Measurements from ENCODE around the gene KLHL28. TPM values are rescaled to one million over a fixed set of nuclear protein-coding genes. Genes with fewer than 3 reads are reported as not detected.

The KLHL28 gene
- total RNA-seq, 1 experiment from 2014 or later, result 4.7 TPM

DNA sequence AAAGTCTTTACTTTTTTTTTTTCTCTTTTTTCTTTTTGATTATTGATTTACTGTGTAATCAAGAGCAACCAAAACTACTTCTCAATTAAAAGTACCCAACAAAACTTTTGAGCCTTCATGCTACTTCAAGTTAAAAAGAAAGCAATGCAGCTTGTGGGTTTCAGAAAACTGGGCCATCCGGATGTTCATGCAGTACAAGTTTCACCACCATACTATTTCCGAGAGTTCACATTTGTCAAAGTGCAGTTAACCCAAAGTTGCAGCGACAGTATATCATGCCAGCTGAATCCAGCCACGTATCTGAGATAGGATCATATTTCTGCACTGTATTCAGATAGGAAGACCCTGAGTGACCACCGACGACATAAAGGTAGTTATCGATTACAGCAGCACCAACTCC, 33.0 kb downstream of the KLHL28 start:
- POLR2A ChIA-PET, result no interaction called here
- CTCF ChIA-PET, result no interaction called here
- H3K4me3 Mint-ChIP-seq (ENCODE audit: unreplicated experiment), result no peak overlapping the region
- Histone ChIP-seq H3K4me1 (no peaks in the 10 kb centered on the region), H3K9me3 (no peaks in the 10 kb centered on the region), H3K27me3 (replicated peaks; ENCODE audit: control insufficient read depth, insufficient read depth, low read length) (no peaks in the 10 kb centered on the region), H3K4me3 (ENCODE audit: low read depth, low read length) (no peak overlapping the region), H3K36me3 (ENCODE audit: control insufficient read depth, insufficient read depth, low read length) (no peaks in the 10 kb centered on the region)
- no peaks in the 10 kb centered on the region for H3K27me3 Mint-ChIP-seq (ENCODE audit: insufficient read depth, unreplicated experiment)
- no TSS peak for BruUV-seq (replicated peaks)
- H3K27ac Mint-ChIP-seq (ENCODE audit: unreplicated experiment), result no peak overlapping the region
- TF ChIP-seq, protein P1, sequence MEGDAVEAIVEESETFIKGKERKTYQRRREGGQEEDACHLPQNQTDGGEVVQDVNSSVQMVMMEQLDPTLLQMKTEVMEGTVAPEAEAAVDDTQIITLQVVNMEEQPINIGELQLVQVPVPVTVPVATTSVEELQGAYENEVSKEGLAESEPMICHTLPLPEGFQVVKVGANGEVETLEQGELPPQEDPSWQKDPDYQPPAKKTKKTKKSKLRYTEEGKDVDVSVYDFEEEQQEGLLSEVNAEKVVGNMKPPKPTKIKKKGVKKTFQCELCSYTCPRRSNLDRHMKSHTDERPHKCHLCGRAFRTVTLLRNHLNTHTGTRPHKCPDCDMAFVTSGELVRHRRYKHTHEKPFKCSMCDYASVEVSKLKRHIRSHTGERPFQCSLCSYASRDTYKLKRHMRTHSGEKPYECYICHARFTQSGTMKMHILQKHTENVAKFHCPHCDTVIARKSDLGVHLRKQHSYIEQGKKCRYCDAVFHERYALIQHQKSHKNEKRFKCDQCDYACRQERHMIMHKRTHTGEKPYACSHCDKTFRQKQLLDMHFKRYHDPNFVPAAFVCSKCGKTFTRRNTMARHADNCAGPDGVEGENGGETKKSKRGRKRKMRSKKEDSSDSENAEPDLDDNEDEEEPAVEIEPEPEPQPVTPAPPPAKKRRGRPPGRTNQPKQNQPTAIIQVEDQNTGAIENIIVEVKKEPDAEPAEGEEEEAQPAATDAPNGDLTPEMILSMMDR (IDR thresholded peaks at IDR 0.05; ENCODE audit: insufficient read depth in 1 of 2, low read depth in 1 of 2, low read length in 1 of 2, severe bottlenecking in 1 of 2, unreplicated experiment in 1 of 2), result no peak
- no peaks in the 10 kb centered on the region for H3K36me3 Mint-ChIP-seq (ENCODE audit: insufficient read depth, unreplicated experiment)
- H3K9me3 Mint-ChIP-seq (ENCODE audit: unreplicated experiment), result no peaks in the 10 kb centered on the region
- intact Hi-C loops (cut with micrococcal nuclease; ENCODE audit: unreplicated experiment), result no loop called here
- DNase-seq, result no peak
- H3K4me1 Mint-ChIP-seq (ENCODE audit: low read depth, unreplicated experiment), result no peaks in the 10 kb centered on the region

DNA sequence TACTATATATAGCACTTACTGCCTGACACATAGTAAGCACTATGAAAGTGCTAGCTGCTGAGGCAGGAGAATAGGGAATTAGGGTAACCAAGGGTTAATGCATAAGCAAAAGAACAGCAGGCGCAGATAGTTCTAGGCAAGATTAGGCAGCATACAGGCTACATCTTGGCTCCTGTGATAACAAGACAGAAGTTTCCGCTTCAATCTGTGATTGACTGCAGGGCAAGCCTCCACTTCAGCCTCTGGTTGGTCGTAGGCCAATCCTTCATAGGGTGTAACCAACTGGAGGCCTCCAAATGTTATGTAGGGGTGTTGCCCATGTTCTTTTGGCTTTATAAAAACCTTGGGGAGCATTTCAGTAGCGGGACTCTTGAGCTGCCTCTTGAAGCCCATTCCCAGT, 46.9 kb downstream of the KLHL28 start:
- CTCF ChIA-PET, result no interaction called here
- Mint-ChIP-seq H3K9me3 (ENCODE audit: unreplicated experiment) (no peaks in the 10 kb centered on the region), H3K27me3 (ENCODE audit: insufficient read depth, unreplicated experiment) (no peaks in the 10 kb centered on the region), H3K36me3 (ENCODE audit: insufficient read depth, unreplicated experiment) (no peaks in the 10 kb centered on the region), H3K4me1 (ENCODE audit: low read depth, unreplicated experiment) (no peaks in the 10 kb centered on the region), H3K4me3 (ENCODE audit: unreplicated experiment) (no peak overlapping the region), H3K27ac (ENCODE audit: unreplicated experiment) (no peak overlapping the region)
- TF ChIP-seq, protein P1 (IDR thresholded peaks at IDR 0.05; ENCODE audit: insufficient read depth in 1 of 2, low read depth in 1 of 2, low read length in 1 of 2, severe bottlenecking in 1 of 2, unreplicated experiment in 1 of 2), result no peak
- H3K9me3 ChIP-seq, result no peaks in the 10 kb centered on the region
- no TSS peak for BruUV-seq (replicated peaks)
- POLR2A ChIA-PET, result no interaction called here
- H3K4me1 ChIP-seq, result no peaks in the 10 kb centered on the region
- no peaks in the 10 kb centered on the region for H3K36me3 ChIP-seq (ENCODE audit: control insufficient read depth, insufficient read depth, low read length)
- no peak overlapping the region for H3K4me3 ChIP-seq (ENCODE audit: low read depth, low read length)
- no peaks in the 10 kb centered on the region for H3K27me3 ChIP-seq (replicated peaks; ENCODE audit: control insufficient read depth, insufficient read depth, low read length)
- intact Hi-C loops (cut with micrococcal nuclease; ENCODE audit: unreplicated experiment), result loop anchor here (5.0 kb wide), 3 partner anchors 47 to 337 kb away; partner anchors contain the start of genes KLHL28, MIS18BP1 and TOGARAM1
- no peak for DNase-seq

DNA sequence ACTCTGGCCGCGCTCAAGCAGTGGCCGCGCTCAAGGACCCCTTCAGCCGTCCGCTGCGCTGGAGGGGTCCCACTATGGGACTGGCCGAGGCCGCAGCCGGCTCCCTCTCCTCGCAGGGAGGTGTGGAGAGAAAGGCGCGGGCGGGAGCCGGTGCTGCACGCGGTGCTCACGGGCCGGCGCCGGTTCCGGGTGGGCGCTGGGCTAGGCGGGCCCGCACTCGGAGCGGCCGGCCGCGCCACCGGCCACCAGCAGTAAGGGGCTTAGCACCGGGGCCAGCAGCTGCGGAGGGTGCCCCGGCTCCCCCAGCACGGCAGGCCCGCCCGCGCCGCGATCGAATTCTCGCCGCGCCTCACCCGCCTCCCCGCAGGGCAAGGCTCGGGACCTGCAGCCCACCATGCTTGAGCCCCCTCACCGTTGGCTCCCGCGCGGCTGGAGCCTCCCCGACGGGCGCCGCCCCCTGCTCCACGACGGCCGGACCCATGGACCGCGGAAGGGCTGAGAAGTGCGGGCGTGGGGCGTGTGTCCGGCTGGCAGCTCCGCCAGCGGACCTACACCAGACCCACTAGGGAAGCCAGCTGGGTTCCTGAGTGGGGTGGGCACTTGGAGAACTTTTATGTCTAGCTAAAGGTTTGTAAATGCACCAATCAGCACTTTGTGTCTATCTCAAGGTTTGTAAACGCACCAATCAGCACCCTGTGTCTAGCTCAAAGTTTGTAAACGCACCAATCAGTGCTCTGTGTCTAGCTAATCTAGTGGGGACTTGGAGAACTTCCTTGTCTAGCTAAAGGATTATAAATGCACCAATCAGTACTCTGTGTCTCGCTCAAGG, 49.5 kb downstream of the KLHL28 start:
- CTCF ChIA-PET, result interaction anchor here (1.8 kb wide), 1 partner anchor 356 kb away, joined by 12 read pairs; no protein-coding TSS in a partner anchor
- Histone ChIP-seq H3K27me3 (replicated peaks; ENCODE audit: control insufficient read depth, insufficient read depth, low read length) (no peaks in the 10 kb centered on the region), H3K4me3 (ENCODE audit: low read depth, low read length) (no peak overlapping the region), H3K9me3 (no peaks in the 10 kb centered on the region), H3K36me3 (ENCODE audit: control insufficient read depth, insufficient read depth, low read length) (no peaks in the 10 kb centered on the region), H3K4me1 (no peaks in the 10 kb centered on the region)
- TF ChIP-seq, protein P1 (IDR thresholded peaks at IDR 0.05; ENCODE audit: insufficient read depth in 1 of 2, low read depth in 1 of 2, low read length in 1 of 2, severe bottlenecking in 1 of 2, unreplicated experiment in 1 of 2), result no peak
- POLR2A ChIA-PET, result interaction anchor here (0.6 kb wide), 1 partner anchor 325 kb away, joined by 4 read pairs; no protein-coding TSS in a partner anchor
- H3K27me3 Mint-ChIP-seq (ENCODE audit: insufficient read depth, unreplicated experiment), result no peaks in the 10 kb centered on the region
- H3K4me1 Mint-ChIP-seq (ENCODE audit: low read depth, unreplicated experiment), result no peaks in the 10 kb centered on the region
- no peaks in the 10 kb centered on the region for H3K36me3 Mint-ChIP-seq (ENCODE audit: insufficient read depth, unreplicated experiment)
- BruUV-seq (replicated peaks), result no TSS peak
- H3K4me3 Mint-ChIP-seq (ENCODE audit: unreplicated experiment), result no peak overlapping the region
- no peak for DNase-seq
- intact Hi-C loops (cut with micrococcal nuclease; ENCODE audit: unreplicated experiment), result loop anchor here (5.0 kb wide), 3 partner anchors 50 to 340 kb away; partner anchors contain the start of genes KLHL28, MIS18BP1 and TOGARAM1
- no peak overlapping the region for H3K27ac Mint-ChIP-seq (ENCODE audit: unreplicated experiment)
- no peaks in the 10 kb centered on the region for H3K9me3 Mint-ChIP-seq (ENCODE audit: unreplicated experiment)

All from Caco-2 (cell line).